ENCODE results near the gene BARHL1.

GRCh38 chr9:132543960-132544359 is 38.4 kb upstream of the BARHL1 start:
- no peak for TF ChIP-seq HDGF (IDR thresholded peaks at IDR 0.05; ENCODE audit: borderline replicate concordance)
- no peak for TF ChIP-seq ELF4 (IDR thresholded peaks at IDR 0.05)
- TF ChIP-seq CTBP1 (IDR thresholded peaks at IDR 0.05; ENCODE audit: borderline replicate concordance), result no peak
- TF ChIP-seq TARDBP (IDR thresholded peaks at IDR 0.05), result no peak
- TF ChIP-seq SP1 (IDR thresholded peaks at IDR 0.05), result no peak
- no peak for TF ChIP-seq SUZ12 (IDR thresholded peaks at IDR 0.05)
